Brain microvascular endothelial cell (primary cell): ENCODE measurements around the gene PPM1D.
"Not testable (repeated sequence)": the region's sequence is repeated elsewhere in the genome, so short reads cannot be mapped to it uniquely, and the experiment has no call there.

ENCODE experiments used
- DNase-seq: peaks from one replicate; pipeline ENCODE4 v3.0.0-alpha.2; 2020
- H3K27ac ChIP-seq: fragments of 250-450 bp; sonication (Bioruptor Pico); 2 replicates; pipeline ENCODE4 v1.5.1; 2020; ENCODE audit warnings: mild to moderate bottlenecking, moderate library complexity
- H3K27me3 ChIP-seq: fragments of 250-450 bp; sonication (Bioruptor Pico); replicated peaks from 2 replicates; pipeline ENCODE4 v1.5.1; 2020; ENCODE audit warnings: mild to moderate bottlenecking
- H3K36me3 ChIP-seq: fragments of 250-450 bp; sonication (Bioruptor Pico); replicated peaks from 2 replicates; pipeline ENCODE4 v1.5.1; 2020; ENCODE audit warnings: mild to moderate bottlenecking
- H3K4me3 ChIP-seq: 2 replicates; pipeline ENCODE4 v1.5.1; 2011; ENCODE audit warnings: low read depth, mild to moderate bottlenecking, control low read depth, low read length, moderate library complexity
- CTCF ChIP-seq: IDR thresholded peaks from 2 replicates; pipeline ENCODE4 v1.5.1; 2011; ENCODE audit warnings: low read depth, mild to moderate bottlenecking, moderate library complexity, low read length, control low read depth, inconsistent platforms; ENCODE audit errors: missing control alignments
- in situ Hi-C: cut with HindIII; loops from 2 replicates; pipeline ENCODE4 v1.10.0; 2017; ENCODE audit warnings: low sequenced_read_pairs, low pct_ligation_motif_present

PPM1D gene

GRCh38 chr17:60613325-60613724 lies 13.3 kb downstream of the PPM1D start:
- no peak overlapping the region for H3K27ac ChIP-seq
- no peaks in the 10 kb centered on the region for H3K36me3 ChIP-seq
- H3K27me3 ChIP-seq, result no peaks in the 10 kb centered on the region
- no peak overlapping the region for H3K4me3 ChIP-seq
- no peak for TF ChIP-seq CTCF
- DNase-seq, result no peak
- in situ Hi-C loops, result no loop called here

GRCh38 chr17:60613796-60614195 lies 13.8 kb downstream of the PPM1D start:
- DNase-seq, H3K27me3 ChIP-seq, H3K4me3 ChIP-seq, H3K27ac ChIP-seq, in situ Hi-C loops, H3K36me3 ChIP-seq: not testable (repeated sequence)

- DNase-seq, H3K36me3 ChIP-seq, H3K4me3 ChIP-seq, H3K27ac ChIP-seq, H3K27me3 ChIP-seq, in situ Hi-C loops: not testable (repeated sequence)
These were observed 14.3 kb downstream of the PPM1D start for GRCh38 chr17:60614247-60614646.

- in situ Hi-C loops, result no loop called here
- H3K36me3 ChIP-seq, result no peaks in the 10 kb centered on the region
- DNase-seq, result no peak
These were observed 15.1 kb downstream of the PPM1D start for GRCh38 chr17:60615108-60615507.

GRCh38 chr17:60615840-60616239 lies 15.8 kb downstream of the PPM1D start:
- DNase-seq, result no peak
- Histone ChIP-seq H3K36me3 (no peaks in the 10 kb centered on the region), H3K4me3 (no peak overlapping the region), H3K27ac (no peak overlapping the region), H3K27me3 (no peaks in the 10 kb centered on the region)
- in situ Hi-C loops, result no loop called here
- TF ChIP-seq CTCF, result no peak

More at GRCh38 chr17:60615108-60615507, 15.1 kb downstream of the PPM1D start:
- no peaks in the 10 kb centered on the region for H3K27me3 ChIP-seq
- H3K4me3 ChIP-seq, result no peak overlapping the region
- H3K27ac ChIP-seq, result no peak overlapping the region
- no peak for TF ChIP-seq CTCF

GRCh38 chr17:60618080-60618479 lies 18.1 kb downstream of the PPM1D start:
- in situ Hi-C loops, result no loop called here
- no peak for TF ChIP-seq CTCF
- H3K4me3 ChIP-seq, result no peak overlapping the region
- H3K27ac ChIP-seq, result no peak overlapping the region
- DNase-seq, result no peak
- no peaks in the 10 kb centered on the region for H3K36me3 ChIP-seq
- H3K27me3 ChIP-seq, result no peaks in the 10 kb centered on the region

GRCh38 chr17:60618854-60619526 lies 19.0 kb downstream of the PPM1D start:
- TF ChIP-seq CTCF, result no peak
- Histone ChIP-seq H3K4me3 (no peak overlapping the region), H3K27ac (no peak overlapping the region), H3K36me3 (no peaks in the 10 kb centered on the region), H3K27me3 (no peaks in the 10 kb centered on the region)
- in situ Hi-C loops, result no loop called here
- DNase-seq, result no peak
